Thoracic aorta (tissue), 2 donors: Measurements from ENCODE around the gene LPAR5. TPM values are rescaled to one million over a fixed set of nuclear protein-coding genes. Genes with fewer than 3 reads are reported as not detected.
A peak's percentile ranks its signal among the peaks of the same experiment; 100 is the strongest.

Source experiments
- ATAC-seq: fragments of 150-250 bp; one replicate; pipeline ENCODE4 v1.8.0; 2017; ENCODE audit warnings: low read depth; ENCODE audit not compliant: insufficient number of reproducible peaks, low FRiP score
- DNase-seq: peaks from one replicate; pipeline ENCODE4 v3.0.0-alpha.2; 2020; ENCODE audit warnings: low spot score
- H3K27ac ChIP-seq, 2 donors: fragments of 200-600 bp; sonication (generic); 1 replicate in 1 of 2; 2 replicates in 1 of 2; pipeline ENCODE4 v1.5.1; 2016; ENCODE audit warnings: mild to moderate bottlenecking in 2 of 2, moderate library complexity in 2 of 2
- H3K27me3 ChIP-seq: fragments of 200-600 bp; sonication (generic); replicated peaks from 2 replicates; pipeline ENCODE4 v1.6.0; 2016; ENCODE audit warnings: mild to moderate bottlenecking; ENCODE audit not compliant: insufficient read depth
- H3K36me3 ChIP-seq: fragments of 200-600 bp; sonication (generic); one replicate; pipeline ENCODE4 v1.5.1; 2016
- H3K4me1 ChIP-seq, 2 donors: fragments of 200-600 bp; sonication (generic); 1 replicate in 1 of 2; 2 replicates in 1 of 2; pipeline versions ENCODE4 v1.5.1 to v1.6.0; 2016; ENCODE audit warnings: low read depth in 2 of 2, mild to moderate bottlenecking in 1 of 2; ENCODE audit not compliant: control insufficient read depth in 1 of 2
- H3K4me3 ChIP-seq: fragments of 200-600 bp; sonication (generic); 2 replicates; pipeline ENCODE4 v1.5.1; 2016; ENCODE audit warnings: mild to moderate bottlenecking
- H3K9me3 ChIP-seq: fragments of 200-600 bp; sonication (generic); 2 replicates; pipeline ENCODE4 v1.5.1; 2016
- CTCF ChIP-seq: fragments of 200-600 bp; sonication (generic); IDR thresholded peaks from one replicate; pipeline ENCODE4 v1.5.1; 2019; ENCODE audit warnings: antibody characterized with exemption
- total RNA-seq, 2 donors: library from RNA; depleted of rRNA; stranded (reverse); fragments of >200 nt; gene quantifications; one replicate each; pipeline versions ENCODE4 v1.1.0 to v1.2.3, GENCODE V29; 2016

The LPAR5 gene
- total RNA-seq, 2 donors from 2014 or later = 4.8 to 6.8 TPM

GRCh38 chr12:6644903-6645302 is 9.1 kb upstream of the LPAR5 start:
- no peaks in the 10 kb centered on the region for H3K9me3 ChIP-seq
- H3K27ac ChIP-seq = peak overlapping the region in 1 of 2 donors; percentile 1
- H3K36me3 ChIP-seq = peaks cover 5% of the 10 kb centered on the region
- DNase-seq = no peak
- H3K27me3 ChIP-seq = no peaks in the 10 kb centered on the region
- H3K4me3 ChIP-seq = no peak overlapping the region
- H3K4me1 ChIP-seq = peaks cover 0 to 7% of the 10 kb centered on the region in 2 donors
- no peak for TF ChIP-seq CTCF
- no peak for ATAC-seq

GRCh38 chr12:6644257-6644596 is 8.5 kb upstream of the LPAR5 start:
- DNase-seq (no peak), ATAC-seq (no peak)
- no peaks in the 10 kb centered on the region for H3K36me3 ChIP-seq
- no peak overlapping the region for H3K4me3 ChIP-seq
- H3K27ac ChIP-seq = peak overlapping the region in 1 of 2 donors; percentile 1
- no peaks in the 10 kb centered on the region for H3K9me3 ChIP-seq
- H3K4me1 ChIP-seq = peaks cover 0 to 7% of the 10 kb centered on the region in 2 donors
- no peaks in the 10 kb centered on the region for H3K27me3 ChIP-seq
- no peak for TF ChIP-seq CTCF

- H3K4me1 ChIP-seq = peaks cover 0 to 7% of the 10 kb centered on the region in 2 donors
- H3K36me3 ChIP-seq = no peaks in the 10 kb centered on the region
- TF ChIP-seq CTCF = no peak
- ATAC-seq = no peak
- H3K4me3 ChIP-seq = no peak overlapping the region
- H3K9me3 ChIP-seq = no peaks in the 10 kb centered on the region
- no peak overlapping the region for H3K27ac ChIP-seq
- DNase-seq = no peak
- no peaks in the 10 kb centered on the region for H3K27me3 ChIP-seq
These were observed 8.0 kb upstream of the LPAR5 start for GRCh38 chr12:6643569-6644256.

GRCh38 chr12:6641131-6641530 is 5.4 kb upstream of the LPAR5 start:
- Histone ChIP-seq H3K4me3 (no peak overlapping the region), H3K9me3 (no peaks in the 10 kb centered on the region), H3K36me3 (no peaks in the 10 kb centered on the region), H3K27me3 (no peaks in the 10 kb centered on the region), H3K27ac (no peak overlapping the region), H3K4me1 (no peaks in the 10 kb centered on the region)
- DNase-seq (no peak), ATAC-seq (no peak)
- TF ChIP-seq CTCF = no peak

- H3K27me3 ChIP-seq = no peaks in the 10 kb centered on the region
- H3K4me3 ChIP-seq = no peak overlapping the region
- TF ChIP-seq CTCF = no peak
- H3K36me3 ChIP-seq = no peaks in the 10 kb centered on the region
- ATAC-seq (no peak), DNase-seq (no peak)
- no peak overlapping the region for H3K27ac ChIP-seq
- H3K9me3 ChIP-seq = no peaks in the 10 kb centered on the region
- H3K4me1 ChIP-seq = no peaks in the 10 kb centered on the region
These were observed 4.7 kb upstream of the LPAR5 start for GRCh38 chr12:6640497-6640896.
